Measurements from ENCODE around the gene ERGIC2. TPM values are rescaled to one million over a fixed set of nuclear protein-coding genes. Genes with fewer than 3 reads are reported as not detected.

The ERGIC2 gene
- total and polyA plus RNA-seq, 2 donors from 2014 or later, result 60.5 to 65.1 TPM

DNA sequence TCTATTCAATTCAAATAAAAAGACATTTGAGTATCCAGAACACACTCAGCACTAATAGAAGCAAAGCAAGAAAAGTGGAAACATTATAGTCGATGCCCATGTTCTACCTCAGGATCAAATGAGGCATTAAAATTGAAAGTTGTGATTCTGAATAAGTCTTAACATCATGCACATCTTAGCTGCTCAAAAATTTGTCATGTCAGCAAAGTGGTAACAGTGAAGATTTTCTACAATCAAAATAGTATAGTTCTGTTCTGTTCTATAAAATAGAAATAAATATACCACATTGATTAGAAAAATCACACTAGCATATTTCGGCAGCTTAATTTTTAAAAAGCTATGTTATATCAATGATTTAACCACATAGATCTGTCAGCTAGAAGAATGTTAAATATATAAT is 74.7 kb downstream of the ERGIC2 start:
- Histone ChIP-seq H3K4me3 (ENCODE audit: low read length in 3 of 3) (no peak overlapping the region), H3K36me3 (ENCODE audit: control insufficient read depth in 2 of 3, insufficient read depth in 3 of 3, low read length in 3 of 3) (no peaks in the 10 kb centered on the region), H3K9ac (ENCODE audit: low read length in 3 of 3) (no peak overlapping the region), H3K27ac (ENCODE audit: low read depth in 2 of 2, low read length in 2 of 2) (no peak overlapping the region), H3K27me3 (ENCODE audit: control insufficient read depth, insufficient read depth, low read length) (no peaks in the 10 kb centered on the region), H3K4me1 (ENCODE audit: control insufficient read depth in 2 of 3, insufficient read depth in 2 of 3, low read depth in 1 of 3, low read length in 3 of 3) (no peaks in the 10 kb centered on the region), H3K9me3 (ENCODE audit: control insufficient read depth in 2 of 3, insufficient read depth in 1 of 3, low read length in 3 of 3) (no peaks in the 10 kb centered on the region)
- intact Hi-C loops (cut with DNase I), result no loop called here
- TF ChIP-seq, protein P1, sequence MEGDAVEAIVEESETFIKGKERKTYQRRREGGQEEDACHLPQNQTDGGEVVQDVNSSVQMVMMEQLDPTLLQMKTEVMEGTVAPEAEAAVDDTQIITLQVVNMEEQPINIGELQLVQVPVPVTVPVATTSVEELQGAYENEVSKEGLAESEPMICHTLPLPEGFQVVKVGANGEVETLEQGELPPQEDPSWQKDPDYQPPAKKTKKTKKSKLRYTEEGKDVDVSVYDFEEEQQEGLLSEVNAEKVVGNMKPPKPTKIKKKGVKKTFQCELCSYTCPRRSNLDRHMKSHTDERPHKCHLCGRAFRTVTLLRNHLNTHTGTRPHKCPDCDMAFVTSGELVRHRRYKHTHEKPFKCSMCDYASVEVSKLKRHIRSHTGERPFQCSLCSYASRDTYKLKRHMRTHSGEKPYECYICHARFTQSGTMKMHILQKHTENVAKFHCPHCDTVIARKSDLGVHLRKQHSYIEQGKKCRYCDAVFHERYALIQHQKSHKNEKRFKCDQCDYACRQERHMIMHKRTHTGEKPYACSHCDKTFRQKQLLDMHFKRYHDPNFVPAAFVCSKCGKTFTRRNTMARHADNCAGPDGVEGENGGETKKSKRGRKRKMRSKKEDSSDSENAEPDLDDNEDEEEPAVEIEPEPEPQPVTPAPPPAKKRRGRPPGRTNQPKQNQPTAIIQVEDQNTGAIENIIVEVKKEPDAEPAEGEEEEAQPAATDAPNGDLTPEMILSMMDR (IDR thresholded peaks at IDR 0.05; ENCODE audit: borderline replicate concordance, extremely low read depth, insufficient read depth), result no peak
- FAIRE-seq (no peak), DNase-seq (no peak)

DNA sequence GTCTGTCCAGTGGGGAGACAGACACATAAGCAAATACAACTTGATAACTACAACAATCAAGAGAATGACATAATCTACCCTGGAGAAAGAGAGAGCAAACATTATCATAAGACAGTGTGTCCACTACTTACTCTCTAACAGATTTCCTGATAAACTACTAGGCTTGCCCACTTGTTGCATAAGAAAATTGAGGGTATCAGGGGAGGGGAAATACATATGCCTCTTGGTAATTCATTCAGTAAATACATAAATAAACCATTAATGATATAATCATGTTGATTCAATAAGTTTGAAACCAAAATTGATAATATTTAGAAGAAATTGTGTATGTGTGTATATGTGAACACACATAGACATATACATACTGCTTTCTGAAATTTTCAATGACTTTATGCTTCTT is 76.6 kb downstream of the ERGIC2 start:
- Histone ChIP-seq H3K27ac (ENCODE audit: low read depth in 2 of 2, low read length in 2 of 2) (no peak overlapping the region), H3K9me3 (ENCODE audit: control insufficient read depth in 2 of 3, insufficient read depth in 1 of 3, low read length in 3 of 3) (no peaks in the 10 kb centered on the region), H3K27me3 (ENCODE audit: control insufficient read depth, insufficient read depth, low read length) (no peaks in the 10 kb centered on the region), H3K36me3 (ENCODE audit: control insufficient read depth in 2 of 3, insufficient read depth in 3 of 3, low read length in 3 of 3) (no peaks in the 10 kb centered on the region), H3K9ac (ENCODE audit: low read length in 3 of 3) (no peak overlapping the region), H3K4me1 (ENCODE audit: control insufficient read depth in 2 of 3, insufficient read depth in 2 of 3, low read depth in 1 of 3, low read length in 3 of 3) (no peaks in the 10 kb centered on the region), H3K4me3 (ENCODE audit: low read length in 3 of 3) (no peak overlapping the region)
- FAIRE-seq (no peak), DNase-seq (no peak)
- TF ChIP-seq, protein P1 (IDR thresholded peaks at IDR 0.05; ENCODE audit: borderline replicate concordance, extremely low read depth, insufficient read depth), result no peak
- intact Hi-C loops (cut with DNase I), result no loop called here

DNA sequence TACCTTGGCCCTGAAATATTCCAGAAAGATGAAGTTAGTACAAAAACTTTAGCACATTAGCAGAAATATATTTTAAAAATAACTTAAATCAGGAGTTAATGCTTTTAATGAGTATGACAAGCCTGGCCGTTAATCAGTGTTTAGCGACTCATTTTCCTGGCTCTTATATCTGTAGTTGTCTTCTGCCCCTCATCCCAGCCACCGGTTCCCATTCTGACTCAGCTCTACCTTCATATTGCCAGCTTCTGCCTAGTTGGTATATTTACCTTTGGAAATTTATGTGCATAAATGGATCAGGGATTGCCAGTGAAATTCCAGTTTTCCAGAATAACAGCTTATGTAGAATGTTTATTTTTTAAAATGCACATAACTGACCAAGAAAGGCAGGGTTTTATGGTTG is 79.9 kb downstream of the ERGIC2 start:
- TF ChIP-seq, protein P1 (IDR thresholded peaks at IDR 0.05; ENCODE audit: borderline replicate concordance, extremely low read depth, insufficient read depth), result no peak
- Histone ChIP-seq H3K9ac (ENCODE audit: low read length in 3 of 3) (no peak overlapping the region), H3K36me3 (ENCODE audit: control insufficient read depth in 2 of 3, insufficient read depth in 3 of 3, low read length in 3 of 3) (no peaks in the 10 kb centered on the region), H3K9me3 (ENCODE audit: control insufficient read depth in 2 of 3, insufficient read depth in 1 of 3, low read length in 3 of 3) (no peaks in the 10 kb centered on the region), H3K4me3 (ENCODE audit: low read length in 3 of 3) (no peak overlapping the region), H3K27ac (ENCODE audit: low read depth in 2 of 2, low read length in 2 of 2) (no peak overlapping the region), H3K27me3 (ENCODE audit: control insufficient read depth, insufficient read depth, low read length) (no peaks in the 10 kb centered on the region), H3K4me1 (ENCODE audit: control insufficient read depth in 2 of 3, insufficient read depth in 2 of 3, low read depth in 1 of 3, low read length in 3 of 3) (no peaks in the 10 kb centered on the region)
- no peak for FAIRE-seq
- DNase-seq, result no peak
- intact Hi-C loops (cut with DNase I), result no loop called here

DNA sequence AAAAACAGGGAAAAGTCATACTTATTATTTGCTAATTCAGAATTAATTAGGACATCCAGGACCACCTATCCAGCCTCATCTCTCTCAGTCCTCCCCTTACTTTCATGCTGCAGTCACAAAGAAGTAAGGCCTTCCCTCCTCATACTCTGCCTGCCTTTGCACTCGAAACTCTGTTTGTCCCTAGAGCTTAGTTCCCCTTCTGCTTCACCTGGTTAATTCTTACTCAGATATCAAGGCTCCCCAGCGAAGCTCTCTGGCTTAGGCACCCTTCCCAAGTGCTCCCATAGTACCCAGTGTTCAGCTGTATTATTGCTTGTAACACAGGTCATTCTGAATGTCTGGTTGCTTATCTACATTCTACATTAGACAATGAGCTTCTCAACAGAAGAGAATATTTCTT is 81.3 kb downstream of the ERGIC2 start:
- Histone ChIP-seq H3K9me3 (ENCODE audit: control insufficient read depth in 2 of 3, insufficient read depth in 1 of 3, low read length in 3 of 3) (no peaks in the 10 kb centered on the region), H3K4me1 (ENCODE audit: control insufficient read depth in 2 of 3, insufficient read depth in 2 of 3, low read depth in 1 of 3, low read length in 3 of 3) (no peaks in the 10 kb centered on the region), H3K9ac (ENCODE audit: low read length in 3 of 3) (no peak overlapping the region), H3K27ac (ENCODE audit: low read depth in 2 of 2, low read length in 2 of 2) (no peak overlapping the region), H3K4me3 (ENCODE audit: low read length in 3 of 3) (no peak overlapping the region), H3K27me3 (ENCODE audit: control insufficient read depth, insufficient read depth, low read length) (no peaks in the 10 kb centered on the region), H3K36me3 (ENCODE audit: control insufficient read depth in 2 of 3, insufficient read depth in 3 of 3, low read length in 3 of 3) (no peaks in the 10 kb centered on the region)
- TF ChIP-seq, protein P1 (IDR thresholded peaks at IDR 0.05; ENCODE audit: borderline replicate concordance, extremely low read depth, insufficient read depth), result no peak
- intact Hi-C loops (cut with DNase I), result no loop called here
- FAIRE-seq (no peak), DNase-seq (no peak)
